ENCODE measurements around the gene INVS. TPM values are rescaled to one million over a fixed set of nuclear protein-coding genes. Genes with fewer than 3 reads are reported as not detected.

The INVS gene
- total and polyA plus RNA-seq, 2 of the 4 experiments (the other 2 are of a cell fraction): 9.2 to 33.5 TPM

- DNase-seq (no peak), ATAC-seq (ENCODE audit: low read depth) (no peak)
- Histone ChIP-seq H2AK9ac (replicated peaks; ENCODE audit: low read depth, low read length, poor library complexity) (no peak overlapping the region), H2BK20ac (ENCODE audit: low read depth, low read length) (no peak overlapping the region), H3K18ac (ENCODE audit: low read depth, low read length) (no peak overlapping the region), H2BK120ac (ENCODE audit: low read depth, low read length) (no peak overlapping the region), H2BK15ac (ENCODE audit: low read depth, low read length) (no peak overlapping the region), H3K79me1 (ENCODE audit: low read depth in 1 of 2, low read length in 2 of 2) (peaks cover 5 to 14% of the 10 kb centered on the region in 2 experiments; a peak in 3 of 4 replicates), H3K36me3 (ENCODE audit: control insufficient read depth, insufficient read depth, low read length) (peaks cover 1% of the 10 kb centered on the region; the same call in 1 of the 2 replicates), H3K56ac (ENCODE audit: extremely low read depth, insufficient read depth, low read length) (no peak overlapping the region), H2BK5ac (ENCODE audit: low read depth, low read length, poor library complexity, severe bottlenecking) (no peak overlapping the region), H4K91ac (ENCODE audit: insufficient read depth, low read depth, low read length) (no peak overlapping the region), H3K9me3 (ENCODE audit: control insufficient read depth, insufficient read depth, low read length) (no peaks in the 10 kb centered on the region), H3K9me1 (ENCODE audit: insufficient read depth, low read length) (peaks cover 7% of the 10 kb centered on the region), H3K27ac (ENCODE audit: insufficient read depth, low read length) (no peak overlapping the region), H3K4me1 (ENCODE audit: control insufficient read depth, insufficient read depth, low read length) (peaks cover 3% of the 10 kb centered on the region; the same call in 1 of the 2 replicates), H4K20me1 (ENCODE audit: insufficient read depth, low read length) (peaks cover 4% of the 10 kb centered on the region; the same call in 1 of the 2 replicates), H3K4ac (ENCODE audit: low read depth, low read length) (no peak overlapping the region), H4K8ac (ENCODE audit: low read depth in 2 of 2, low read length in 2 of 2) (no peak overlapping the region), H3K9ac (ENCODE audit: low read depth, low read length) (no peak overlapping the region), H4K5ac (ENCODE audit: low read depth, low read length) (no peak overlapping the region), H3K4me3 (ENCODE audit: insufficient read depth, low read depth, low read length) (no peak overlapping the region), H2AFZ (replicated peaks; ENCODE audit: low read length, poor library complexity) (no peak overlapping the region), H3K23ac (ENCODE audit: low read depth, low read length) (no peak overlapping the region), H2AK5ac (ENCODE audit: low read depth, low read length) (no peak overlapping the region), H3K4me2 (ENCODE audit: low read depth, low read length) (no peak overlapping the region), H3K14ac (replicated peaks; ENCODE audit: low read depth, low read length) (no peak overlapping the region), H3K27me3 (ENCODE audit: control insufficient read depth, insufficient read depth, low read length) (no peaks in the 10 kb centered on the region)
- dilution Hi-C loops (cut with HindIII; ENCODE audit: low sequenced_read_pairs, unreplicated experiment) (no loop called here), in situ Hi-C loops (cut with MboI; ENCODE audit: low sequenced_read_pairs) (loop anchor here (25.0 kb wide), 2 partner anchors 399 to 949 kb away; partner anchors contain the start of gene NR4A3), intact Hi-C loops (cut with micrococcal nuclease) (no loop called here)
- ChIA-PET POLR2A (ENCODE audit: unreplicated experiment) (no interaction called here), CTCF (interaction anchor here (1.5 kb wide), 1 partner anchor 11 kb away, joined by 3 read pairs; no protein-coding TSS in a partner anchor)
- no CpG with 5 or more reads among the region's 1 CpG for WGBS, 2 experiments (ENCODE audit: extremely low coverage in 2 of 2, insufficient read length in 1 of 2)
- TF ChIP-seq SMC3 (IDR thresholded peaks at IDR 0.05; ENCODE audit: low read depth, low read length) (no peak), RCOR1 (IDR thresholded peaks at IDR 0.05; ENCODE audit: insufficient replicate concordance, low read length) (no peak), POLR2A (IDR thresholded peaks at IDR 0.05; ENCODE audit: low read depth, low read length) (no peak), MAZ (IDR thresholded peaks at IDR 0.05; ENCODE audit: borderline replicate concordance, low read depth, low read length) (no peak), BHLHE40 (IDR thresholded peaks at IDR 0.05; ENCODE audit: low read depth, low read length) (no peak), MXI1 (IDR thresholded peaks at IDR 0.05; ENCODE audit: borderline replicate concordance, low read depth, low read length) (no peak), CTCF (conservative IDR thresholded peaks at IDR 0.05; ENCODE audit: low read depth, low read length) (no peak), NFE2L2 (IDR thresholded peaks at IDR 0.05; ENCODE audit: low read depth, low read length) (no peak), CHD1 (IDR thresholded peaks at IDR 0.05; ENCODE audit: low read depth, low read length) (no peak), FOS (IDR thresholded peaks at IDR 0.05; ENCODE audit: low read depth, low read length) (no peak), MAFK (IDR thresholded peaks at IDR 0.05; ENCODE audit: low read depth, low read length) (no peak), ELK1 (IDR thresholded peaks at IDR 0.05; ENCODE audit: borderline replicate concordance, low read depth, low read length) (no peak)
- TF ChIP-seq, protein P1, sequence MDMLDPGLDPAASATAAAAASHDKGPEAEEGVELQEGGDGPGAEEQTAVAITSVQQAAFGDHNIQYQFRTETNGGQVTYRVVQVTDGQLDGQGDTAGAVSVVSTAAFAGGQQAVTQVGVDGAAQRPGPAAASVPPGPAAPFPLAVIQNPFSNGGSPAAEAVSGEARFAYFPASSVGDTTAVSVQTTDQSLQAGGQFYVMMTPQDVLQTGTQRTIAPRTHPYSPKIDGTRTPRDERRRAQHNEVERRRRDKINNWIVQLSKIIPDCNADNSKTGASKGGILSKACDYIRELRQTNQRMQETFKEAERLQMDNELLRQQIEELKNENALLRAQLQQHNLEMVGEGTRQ (IDR thresholded peaks at IDR 0.05; ENCODE audit: low read depth, low read length): no peak
- BruUV-seq (replicated peaks): no TSS peak
These were observed 112.4 kb downstream of the INVS start for GRCh38 chr9:100211476-100211875.
